CD14-positive monocyte (primary cell): ENCODE data around the gene SDK1. TPM values are rescaled to one million over a fixed set of nuclear protein-coding genes. Genes with fewer than 3 reads are reported as not detected.

ENCODE experiments used
- DNase-seq, 3 donors: peaks; one replicate each; pipeline ENCODE4 v3.0.0-alpha.2; 2011 to 2022
- H2AFZ ChIP-seq: 2 replicates; pipeline ENCODE4 v1.6.0; 2012; ENCODE audit warnings: mild to moderate bottlenecking, low read depth, low read length, inconsistent platforms; ENCODE audit not compliant: insufficient read depth, poor library complexity, severe bottlenecking
- H3K27ac ChIP-seq, 2 donors: 1 replicate in 1 of 2; 2 replicates in 1 of 2; pipeline ENCODE4 v1.5.1; 2012 to 2013; ENCODE audit warnings: low read length in 2 of 2, control low read depth in 1 of 2, inconsistent platforms in 1 of 2, low read depth in 1 of 2, mild to moderate bottlenecking in 1 of 2
- H3K27me3 ChIP-seq, 2 donors: one replicate each; pipeline versions ENCODE4 v1.6.0 to v1.6.1; 2011 to 2013; ENCODE audit warnings: low read length in 2 of 2; ENCODE audit not compliant: control insufficient read depth in 2 of 2, insufficient read depth in 2 of 2
- H3K36me3 ChIP-seq, 2 donors: replicated peaks in 1 of 2; 1 replicate in 1 of 2; 2 replicates in 1 of 2; pipeline versions ENCODE4 v1.5.1 to v1.6.1; 2012 to 2013; ENCODE audit warnings: low read length in 2 of 2, control low read depth in 1 of 2, inconsistent platforms in 1 of 2, mild to moderate bottlenecking in 1 of 2; ENCODE audit not compliant: insufficient read depth in 2 of 2, control insufficient read depth in 1 of 2
- H3K4me1 ChIP-seq, 2 donors: 1 replicate in 1 of 2; 2 replicates in 1 of 2; pipeline versions ENCODE4 v1.5.1 to v1.6.1; 2012 to 2013; ENCODE audit warnings: low read length in 2 of 2, control low read depth in 1 of 2, inconsistent platforms in 1 of 2, mild to moderate bottlenecking in 1 of 2, moderate library complexity in 1 of 2; ENCODE audit not compliant: insufficient read depth in 2 of 2, control insufficient read depth in 1 of 2
- H3K4me2 ChIP-seq: replicated peaks from 2 replicates; pipeline ENCODE3; 2012; ENCODE audit warnings: low read length, moderate library complexity, mild to moderate bottlenecking; ENCODE audit not compliant: poor library complexity, severe bottlenecking; ENCODE audit errors: extremely low read depth
- H3K4me3 ChIP-seq, 3 experiments: fragments of 200-600 bp in 1 of 3; sonication (generic) in 1 of 3; replicated peaks in 1 of 3; 1 replicate in 2 of 3; 2 replicates in 1 of 3; pipeline ENCODE4 v1.5.1; 2011 to 2013; ENCODE audit warnings: low read length in 3 of 3, mild to moderate bottlenecking in 3 of 3, control low read depth in 2 of 3, low read depth in 2 of 3, inconsistent platforms in 1 of 3, moderate library complexity in 1 of 3
- H3K79me2 ChIP-seq: 2 replicates; pipeline ENCODE4 v1.6.0; 2012; ENCODE audit warnings: mild to moderate bottlenecking, control low read depth, inconsistent platforms, low read length, moderate library complexity; ENCODE audit not compliant: insufficient read depth
- H3K9ac ChIP-seq: 2 replicates; pipeline ENCODE4 v1.6.0; 2017; ENCODE audit warnings: low read length, mild to moderate bottlenecking; ENCODE audit not compliant: insufficient read depth, poor library complexity, severe bottlenecking
- H3K9me3 ChIP-seq, 2 donors: replicated peaks in 1 of 2; 1 replicate in 1 of 2; 2 replicates in 1 of 2; pipeline versions ENCODE4 v1.5.1 to v1.6.1; 2012 to 2013; ENCODE audit warnings: low read length in 2 of 2, control low read depth in 1 of 2; ENCODE audit not compliant: control insufficient read depth in 1 of 2, insufficient read depth in 1 of 2
- H4K20me1 ChIP-seq: 2 replicates; pipeline ENCODE4 v1.6.0; 2012; ENCODE audit warnings: mild to moderate bottlenecking, low read length, control low read depth, moderate library complexity; ENCODE audit not compliant: insufficient read depth
- H3K27ac Mint-ChIP-seq, 7 donors: one replicate each; pipeline ENCODE4 v1.8.0; 2020; ENCODE audit warnings: mild to moderate bottlenecking in 7 of 7, mixed read lengths in 7 of 7, moderate library complexity in 6 of 7, inconsistent platforms in 2 of 7
- H3K27me3 Mint-ChIP-seq, 3 donors: one replicate each; pipeline ENCODE4 v1.8.0; 2021 to 2022; ENCODE audit warnings: low read depth in 3 of 3, mild to moderate bottlenecking in 3 of 3, mixed read lengths in 3 of 3, moderate library complexity in 3 of 3, inconsistent platforms in 1 of 3
- H3K36me3 Mint-ChIP-seq, 2 donors: one replicate each; pipeline ENCODE4 v1.8.0; 2020; ENCODE audit warnings: mixed read lengths in 2 of 2, inconsistent platforms in 1 of 2, mild to moderate bottlenecking in 1 of 2
- H3K4me1 Mint-ChIP-seq: one replicate; pipeline ENCODE4 v1.8.0; 2020; ENCODE audit warnings: mild to moderate bottlenecking, mixed read lengths
- H3K4me3 Mint-ChIP-seq, 2 donors: one replicate each; pipeline ENCODE4 v1.8.0; 2020; ENCODE audit warnings: mild to moderate bottlenecking in 2 of 2, mixed read lengths in 2 of 2, moderate library complexity in 1 of 2
- H3K9me3 Mint-ChIP-seq, 7 donors: one replicate each; pipeline ENCODE4 v1.8.0; 2020 to 2022; ENCODE audit warnings: mixed read lengths in 7 of 7, mild to moderate bottlenecking in 6 of 7, moderate library complexity in 6 of 7, inconsistent platforms in 2 of 7
- CTCF ChIP-seq: fragments of 200-600 bp; IDR thresholded peaks from one replicate; pipeline ENCODE4 v1.8.0; 2022; ENCODE audit warnings: antibody characterized with exemption, mild to moderate bottlenecking
- WGBS: methylation state at CpG from one replicate; pipeline ENCODE4 v1.1.5; 2013; ENCODE audit warnings: missing lambda C conversion rate; ENCODE audit not compliant: insufficient coverage; 5-methylcytosine and 5-hydroxymethylcytosine counted together
- intact Hi-C, 2 donors: fragments of 100-400 bp; cut with micrococcal nuclease; formaldehyde crosslinking; loops; one replicate each; pipeline versions ENCODE4 v1.15.0 to v1.15.1; 2023
- polyA plus RNA-seq, 3 donors: library from polyadenylated mRNA; depleted of rRNA in 1 of 3; unstranded in 2 of 3; stranded (reverse) in 1 of 3; fragments of 300-500 nt in 2 of 3; fragments of >200 nt in 1 of 3; fragmentation: Illumina TruSeq in 2 of 3; gene quantifications; 1 replicate in 2 of 3; 2 replicates in 1 of 3; pipeline ENCODE4 v1.2.3, GENCODE V29; 2012 to 2021

Gene SDK1
- polyA plus RNA-seq, 3 donors: 0.01 TPM; not detected in 2

- Mint-ChIP-seq H3K27ac (no peak overlapping the region), H3K4me3 (no peak overlapping the region), H3K36me3 (no peaks in the 10 kb centered on the region), H3K27me3 (peaks cover 0 to 6% (median 0%) of the 10 kb centered on the region in 3 donors), H3K9me3 (peaks cover 12 to 49% (median 37%) of the 10 kb centered on the region in 7 donors), H3K4me1 (no peaks in the 10 kb centered on the region)
- no peak overlapping the region for H2AFZ ChIP-seq
- H3K9me3 ChIP-seq: peaks cover 0 to 29% of the 10 kb centered on the region in 2 donors
- intact Hi-C loops: no loop called here
- WGBS: 85% methylated on average over 5 of the region's 5 CpGs
- H3K27me3 ChIP-seq: no peaks in the 10 kb centered on the region
- H4K20me1 ChIP-seq: no peaks in the 10 kb centered on the region
- TF ChIP-seq CTCF: no peak
- H3K4me1 ChIP-seq: no peaks in the 10 kb centered on the region
- H3K9ac ChIP-seq: no peak overlapping the region
- no peaks in the 10 kb centered on the region for H3K79me2 ChIP-seq
- H3K4me2 ChIP-seq: no peak overlapping the region
- H3K27ac ChIP-seq: no peak overlapping the region
- no peak for DNase-seq
- no peak overlapping the region for H3K4me3 ChIP-seq
- no peaks in the 10 kb centered on the region for H3K36me3 ChIP-seq
Observed at GRCh38 chr7:3986927-3987326, 685.9 kb downstream of the SDK1 start.

GRCh38 chr7:3987426-3987927 lies 686.4 kb downstream of the SDK1 start:
- no peak for DNase-seq
- 93% methylated on average over 7 of the region's 14 CpGs for WGBS
- no peak overlapping the region for H2AFZ ChIP-seq
- Mint-ChIP-seq H3K4me1 (no peaks in the 10 kb centered on the region), H3K27ac (no peak overlapping the region), H3K9me3 (peaks cover 12 to 52% (median 39%) of the 10 kb centered on the region in 7 donors), H3K4me3 (no peak overlapping the region), H3K27me3 (peaks cover 0 to 6% (median 0%) of the 10 kb centered on the region in 3 donors), H3K36me3 (no peaks in the 10 kb centered on the region)
- no peak overlapping the region for H3K9ac ChIP-seq
- intact Hi-C loops: no loop called here
- no peak overlapping the region for H3K4me3 ChIP-seq
- H3K9me3 ChIP-seq: peaks cover 0 to 32% of the 10 kb centered on the region in 2 donors
- no peaks in the 10 kb centered on the region for H3K79me2 ChIP-seq
- TF ChIP-seq CTCF: no peak
- H4K20me1 ChIP-seq: no peaks in the 10 kb centered on the region
- H3K36me3 ChIP-seq: no peaks in the 10 kb centered on the region
- H3K27me3 ChIP-seq: no peaks in the 10 kb centered on the region
- no peak overlapping the region for H3K27ac ChIP-seq
- no peak overlapping the region for H3K4me2 ChIP-seq
- H3K4me1 ChIP-seq: no peaks in the 10 kb centered on the region
